GM12892 (cell line): ENCODE results near the gene NEUROD6.

ENCODE experiments used
- DNase-seq: peaks from one replicate; pipeline ENCODE4 v3.0.0; 2011; ENCODE audit not compliant: insufficient read length
- FAIRE-seq: peaks from 2 replicates; lab custom pipeline; 2011; peaks lifted over from hg19 to GRCh38; lab: Jason Lieb, UNC
- POLR2A ChIP-seq: IDR thresholded peaks from 2 replicates; pipeline ENCODE4 v1.6.1; 2011; ENCODE audit warnings: low read depth, low read length, control low read depth
- POLR2AphosphoS5 ChIP-seq: IDR thresholded peaks from 2 replicates; pipeline ENCODE4 v1.6.1; 2011; ENCODE audit warnings: low read depth, low read length, control low read depth
- TAF1 ChIP-seq: IDR thresholded peaks from 2 replicates; pipeline ENCODE4 v1.6.1; 2011; ENCODE audit warnings: low read depth, mild to moderate bottlenecking, control low read depth, low read length, borderline replicate concordance

Gene NEUROD6

DNA sequence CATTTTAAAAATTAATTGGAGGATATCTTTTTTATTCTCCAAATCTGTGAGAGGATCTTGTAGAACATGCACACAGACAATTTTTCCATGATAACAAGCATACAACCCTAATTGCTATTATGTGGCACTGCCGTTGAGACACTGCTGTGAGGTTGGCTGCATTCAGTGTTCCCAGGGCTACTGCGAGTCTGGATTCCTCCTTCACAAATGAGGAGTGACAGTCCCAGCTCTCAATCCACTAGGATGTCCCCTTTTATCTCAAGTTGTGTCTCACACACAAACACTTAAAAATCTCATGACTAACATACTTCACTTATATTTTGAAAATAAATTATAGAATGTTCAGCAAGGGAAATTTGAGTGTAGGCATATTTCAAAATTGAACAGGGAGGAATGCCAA is 14.1 kb downstream of the NEUROD6 start:
- no peak for FAIRE-seq
- TF ChIP-seq POLR2A (no peak), POLR2AphosphoS5 (no peak), TAF1 (no peak)
- DNase-seq, result no peak

DNA sequence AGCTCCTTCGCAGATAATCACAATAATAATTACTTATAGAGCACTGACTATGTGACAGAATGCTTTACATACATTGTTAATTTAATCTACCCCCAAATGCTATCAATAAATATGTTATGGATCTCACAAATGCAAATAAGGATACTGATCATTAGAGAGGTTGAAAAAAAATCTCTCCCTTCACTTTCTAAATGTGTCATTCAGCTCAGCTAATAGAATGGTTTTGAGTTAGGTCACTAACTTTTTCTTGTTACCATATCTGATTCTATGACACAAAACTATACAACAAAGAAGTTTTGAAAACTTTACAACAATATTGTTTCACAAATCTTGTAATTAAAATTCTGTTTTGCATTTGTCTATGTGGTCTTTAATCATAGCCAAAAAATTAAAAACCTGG is 17.4 kb downstream of the NEUROD6 start:
- no peak for DNase-seq
- FAIRE-seq, result no peak
- no peak for TF ChIP-seq POLR2AphosphoS5

DNA sequence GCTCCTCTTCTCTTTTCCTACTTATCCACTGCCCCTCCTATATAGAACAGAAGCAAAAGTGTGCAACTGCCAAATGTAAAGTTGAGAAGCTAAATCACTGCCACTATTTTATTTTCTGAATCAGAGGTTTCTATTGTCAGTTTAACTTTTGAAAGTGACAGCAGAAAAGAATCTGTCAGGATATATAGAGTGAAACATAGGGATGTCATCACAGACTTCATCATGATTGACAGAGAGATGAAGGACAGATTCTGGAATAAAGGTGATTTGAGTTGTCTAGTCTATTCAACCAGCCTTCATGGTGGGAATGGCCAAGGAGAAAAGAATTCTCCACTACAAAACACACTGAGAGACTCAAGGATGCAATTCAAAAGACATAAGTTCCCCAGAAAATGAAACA is 19.9 kb downstream of the NEUROD6 start:
- FAIRE-seq (no peak), DNase-seq (no peak)
- TF ChIP-seq TAF1, result no peak
- no peak for TF ChIP-seq POLR2AphosphoS5
- TF ChIP-seq POLR2A, result no peak

- TF ChIP-seq POLR2A (no peak), TAF1 (no peak), POLR2AphosphoS5 (no peak)
- DNase-seq (no peak), FAIRE-seq (no peak)
These were observed 22.2 kb downstream of the NEUROD6 start for GRCh38 chr7:31318313-31318712.

DNA sequence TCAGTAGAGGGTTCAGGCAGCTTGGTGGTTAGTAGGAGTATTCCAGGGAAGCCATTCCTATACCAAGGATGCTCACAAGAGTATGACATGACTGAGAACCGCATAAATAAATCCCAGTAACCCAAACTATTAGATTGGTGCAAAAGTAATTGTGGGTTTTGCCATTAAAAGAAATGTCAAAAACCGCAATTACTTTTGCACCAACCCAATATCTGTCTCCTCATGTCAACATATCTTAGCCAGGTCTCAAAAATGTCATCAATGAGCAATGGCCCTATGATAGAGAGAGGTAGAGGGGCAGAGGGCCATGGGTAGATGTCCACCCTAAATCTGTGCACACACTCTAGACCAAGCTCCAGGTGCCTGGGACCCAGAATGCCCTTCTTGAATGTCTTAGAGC is 23.6 kb downstream of the NEUROD6 start:
- no peak for TF ChIP-seq POLR2A
- no peak for TF ChIP-seq TAF1
- no peak for TF ChIP-seq POLR2AphosphoS5
- DNase-seq (no peak), FAIRE-seq (no peak)

GRCh38 chr7:31315758-31316157 is 24.8 kb downstream of the NEUROD6 start:
- no peak for TF ChIP-seq POLR2AphosphoS5
- TF ChIP-seq TAF1, result no peak
- TF ChIP-seq POLR2A, result no peak
- FAIRE-seq (no peak), DNase-seq (no peak)

- no peak for TF ChIP-seq POLR2AphosphoS5
- FAIRE-seq (no peak), DNase-seq (no peak)
These were observed 25.7 kb downstream of the NEUROD6 start for GRCh38 chr7:31314781-31315180.

- TF ChIP-seq TAF1 (no peak), POLR2A (no peak), POLR2AphosphoS5 (no peak)
- FAIRE-seq (no peak), DNase-seq (no peak)
These were observed 27.6 kb downstream of the NEUROD6 start for GRCh38 chr7:31312889-31313288.

- TF ChIP-seq POLR2AphosphoS5 (no peak), TAF1 (no peak), POLR2A (no peak)
- FAIRE-seq, result no peak
- DNase-seq, result no peak
These were observed 29.0 kb downstream of the NEUROD6 start for GRCh38 chr7:31311552-31311951.

DNA sequence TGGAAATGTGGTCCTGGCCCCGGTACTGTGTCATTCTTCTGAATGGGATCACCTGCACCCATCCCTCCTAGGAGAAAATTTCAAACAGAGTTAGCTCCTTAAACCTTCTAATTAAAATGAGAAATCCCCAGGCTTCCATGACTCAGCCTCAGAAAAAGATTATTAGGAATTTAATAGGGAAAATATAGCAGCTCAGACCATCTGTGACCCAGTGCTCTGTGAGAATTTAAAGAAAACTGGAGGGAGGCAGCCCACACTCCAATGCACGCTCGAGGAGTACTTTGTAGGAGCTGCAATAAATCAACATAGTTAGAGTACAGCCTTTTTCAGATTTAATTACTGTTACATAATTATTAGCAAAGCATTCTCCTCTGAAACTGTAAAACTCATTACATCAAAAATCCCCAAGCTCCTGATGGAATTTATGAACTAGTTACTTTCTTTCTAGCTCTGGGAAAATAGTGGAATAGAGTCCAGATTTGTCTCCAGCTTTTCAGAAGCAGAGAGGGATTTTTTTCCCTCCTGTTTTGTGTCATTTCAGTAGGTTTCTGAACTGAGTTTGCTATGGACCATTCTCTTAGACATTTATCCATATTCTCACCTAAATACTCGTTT is 30.1 kb downstream of the NEUROD6 start:
- DNase-seq (no peak), FAIRE-seq (no peak)
- TF ChIP-seq POLR2AphosphoS5 (no peak), TAF1 (no peak), POLR2A (no peak)

DNA sequence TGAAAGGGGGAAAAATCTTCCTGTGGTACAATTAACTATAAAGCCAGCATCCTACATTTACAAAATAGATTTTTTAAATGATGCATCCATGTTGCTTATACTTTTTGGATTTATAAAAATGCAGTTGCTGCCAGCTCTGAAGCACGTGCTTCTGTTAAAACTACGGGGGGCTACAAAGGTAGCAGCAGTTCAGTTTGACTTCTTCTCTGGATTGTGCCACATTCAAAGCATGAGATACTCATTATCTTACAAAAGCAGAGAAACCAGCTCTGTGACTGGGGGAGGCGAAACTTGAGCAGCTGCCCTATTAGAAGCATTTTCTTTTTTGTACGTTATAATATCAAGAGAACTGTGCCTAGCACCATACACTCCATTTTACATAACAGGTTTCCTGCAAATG is 31.1 kb downstream of the NEUROD6 start:
- DNase-seq (no peak), FAIRE-seq (no peak)
- no peak for TF ChIP-seq POLR2A
- no peak for TF ChIP-seq POLR2AphosphoS5
- TF ChIP-seq TAF1, result no peak

GRCh38 chr7:31308652-31309051 is 31.9 kb downstream of the NEUROD6 start:
- DNase-seq, result no peak
- no peak for FAIRE-seq
- no peak for TF ChIP-seq POLR2A
- no peak for TF ChIP-seq POLR2AphosphoS5
- TF ChIP-seq TAF1, result no peak

- no peak for TF ChIP-seq POLR2A
- no peak for TF ChIP-seq POLR2AphosphoS5
- no peak for TF ChIP-seq TAF1
- FAIRE-seq (no peak), DNase-seq (no peak)
These were observed 32.6 kb downstream of the NEUROD6 start for GRCh38 chr7:31307972-31308371.

- no peak for FAIRE-seq
- no peak for DNase-seq
- TF ChIP-seq POLR2AphosphoS5, result no peak
- no peak for TF ChIP-seq POLR2A
These were observed 35.3 kb downstream of the NEUROD6 start for GRCh38 chr7:31305260-31305659.

DNA sequence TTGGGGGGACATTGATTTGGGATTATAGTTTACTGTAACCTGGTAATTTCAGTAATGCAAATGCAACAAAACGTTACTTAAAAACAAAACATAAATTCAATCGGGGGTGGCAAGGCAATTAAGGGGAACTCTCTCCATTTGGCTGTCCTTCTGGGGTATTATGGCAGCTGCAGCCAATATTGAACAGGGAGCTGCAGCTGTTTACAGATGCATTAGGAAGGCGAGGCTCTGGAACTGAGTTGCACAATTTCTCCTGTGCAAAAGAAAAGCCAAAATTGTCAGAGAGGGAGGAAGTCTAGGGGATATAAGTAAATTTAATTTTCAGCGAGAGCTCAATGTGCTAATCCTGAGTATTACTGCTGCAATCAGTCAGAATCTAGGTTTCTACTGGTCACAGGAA is 36.1 kb downstream of the NEUROD6 start:
- no peak for DNase-seq
- no peak for FAIRE-seq
- TF ChIP-seq POLR2AphosphoS5 (no peak), POLR2A (no peak), TAF1 (no peak)
